Activated CD4-positive, alpha-beta T cell treated with anti-CD3 and anti-CD28 coated beads for 4 hours (primary cell): ENCODE results near the gene TLL2.

Experiments
- DNase-seq, 2 donors: peaks; one replicate each; pipeline ENCODE4 v3.0.0-alpha.2; 2020

Gene TLL2

DNA sequence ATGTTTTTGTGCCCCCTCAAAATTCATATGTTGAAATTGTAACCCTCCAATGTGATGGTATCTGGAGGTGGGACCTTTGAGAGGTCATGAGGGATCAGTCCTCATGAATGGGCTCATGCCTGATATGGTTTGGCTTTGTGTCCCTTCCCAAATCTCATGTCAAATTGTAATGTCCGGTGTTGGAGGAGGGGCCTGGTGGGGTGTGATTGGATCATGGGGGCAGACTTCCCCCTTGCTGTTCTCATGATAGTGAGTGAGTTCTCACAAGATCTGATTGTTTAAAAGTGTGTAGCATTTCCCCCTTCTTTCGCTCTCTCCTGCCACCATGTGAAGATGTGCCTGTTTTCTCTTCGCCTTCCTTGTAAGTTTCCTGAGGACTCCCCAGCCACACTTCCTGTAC, 53.4 kb downstream of the TLL2 start:
- DNase-seq: no peak

DNA sequence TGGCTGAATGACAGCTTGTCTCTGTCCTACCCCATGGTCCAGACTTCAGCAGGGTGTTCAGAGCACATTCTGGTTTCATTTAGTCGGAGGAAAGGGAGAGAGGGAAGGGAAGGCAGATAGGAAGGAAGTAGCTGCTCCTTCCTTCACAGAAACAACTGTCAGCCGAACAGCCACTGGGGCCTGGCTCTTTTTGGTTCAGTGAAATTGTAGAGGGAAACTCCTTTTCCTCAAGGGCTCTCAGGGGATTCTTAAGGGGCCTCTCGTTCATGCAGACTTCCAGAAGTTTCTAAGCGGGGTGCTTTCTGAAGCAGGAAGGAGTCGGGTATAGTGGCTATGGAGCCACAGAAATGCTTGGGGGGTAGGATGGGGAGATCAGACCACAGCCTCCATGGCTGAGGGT, 56.4 kb downstream of the TLL2 start:
- DNase-seq: no peak

DNA sequence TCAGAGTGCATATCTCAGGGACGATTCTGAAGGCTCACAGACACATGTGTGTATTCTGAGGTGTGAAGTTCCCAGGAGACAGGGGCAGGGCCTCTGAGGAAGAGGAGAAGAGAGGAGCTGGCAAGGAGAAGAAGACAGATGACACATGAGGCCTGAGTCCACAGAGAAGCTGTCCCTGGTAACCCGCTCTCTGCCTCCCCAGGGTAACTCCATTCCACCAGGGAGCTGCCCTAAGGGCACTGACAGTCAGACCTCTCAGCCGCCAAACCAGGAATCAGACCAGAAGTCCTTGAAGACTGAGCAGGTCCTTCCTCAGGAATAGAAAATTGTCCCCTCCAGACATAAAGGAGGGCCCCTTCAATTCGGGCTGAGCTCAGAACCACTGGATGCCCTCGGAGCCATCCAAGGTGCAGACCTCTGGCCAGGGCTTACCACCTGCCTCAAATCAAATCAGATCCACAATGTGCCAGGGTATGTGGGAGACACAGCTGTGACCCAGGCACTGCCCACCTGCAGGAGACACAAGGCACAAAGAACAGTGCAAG, 57.4 kb downstream of the TLL2 start:
- DNase-seq: no peak

DNA sequence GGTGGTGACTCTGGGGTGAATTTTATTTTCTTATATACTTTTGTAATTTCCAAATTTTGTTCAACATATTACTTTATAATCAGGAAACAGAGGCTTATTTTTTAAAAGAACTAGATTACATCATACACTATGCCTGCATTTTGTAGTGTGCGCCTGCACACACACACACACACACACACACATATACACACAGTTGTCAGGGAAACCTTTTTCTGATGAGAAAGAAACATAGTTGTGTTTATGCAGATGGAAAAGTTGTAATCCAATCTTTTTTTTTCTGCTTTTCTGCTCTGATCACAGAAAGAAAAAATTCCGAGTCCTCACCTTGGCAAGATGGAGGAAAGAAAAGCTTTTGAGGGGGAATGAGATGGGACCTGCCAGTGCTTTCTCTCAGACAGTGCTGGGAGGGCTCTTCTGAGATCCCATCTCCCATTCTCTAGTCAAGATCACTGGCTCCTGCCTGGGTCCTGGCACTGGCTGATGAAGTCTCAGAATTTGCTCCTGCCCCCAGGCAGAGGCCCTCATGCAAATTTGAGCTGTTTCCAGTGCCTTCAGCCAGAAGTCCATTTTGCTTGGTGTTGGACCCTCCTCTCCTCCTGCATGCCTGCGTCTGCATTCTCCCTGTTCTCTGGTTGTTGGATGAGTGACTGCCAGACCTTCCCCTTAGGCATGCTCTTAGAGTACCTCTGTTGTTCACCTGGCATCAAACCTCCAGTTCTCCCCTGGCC, 59.7 kb downstream of the TLL2 start:
- no peak for DNase-seq

DNA sequence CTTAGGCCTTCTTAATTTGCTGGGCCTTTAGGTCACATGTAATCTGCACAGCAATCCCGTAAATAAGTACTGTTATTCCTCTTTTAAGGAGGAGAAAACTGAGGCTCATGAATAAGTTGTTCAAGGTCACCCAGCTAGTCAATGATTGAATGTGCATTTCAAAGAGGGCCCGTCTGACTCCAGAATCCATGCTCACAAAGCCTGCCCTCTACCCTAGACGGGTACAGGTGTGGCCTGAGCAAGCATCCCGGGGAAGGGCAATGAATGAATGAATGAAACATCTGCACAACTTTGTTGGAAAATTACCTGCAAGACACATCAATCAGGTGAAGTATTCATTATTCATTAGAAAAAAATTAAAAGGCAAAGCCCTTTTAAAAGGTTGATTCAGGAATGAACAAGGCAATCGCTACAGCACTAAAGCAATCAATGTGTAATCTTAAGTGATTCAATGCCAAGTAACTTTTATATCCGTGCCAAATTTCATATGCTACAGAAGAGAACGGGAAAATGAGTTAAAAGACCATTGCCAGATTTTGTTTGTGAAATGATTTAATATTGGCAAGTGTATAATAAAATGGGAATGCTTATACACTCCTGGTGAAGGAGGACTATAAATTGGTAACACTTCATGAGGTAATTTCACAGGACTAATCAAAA, 61.1 kb downstream of the TLL2 start:
- DNase-seq: no peak

DNA sequence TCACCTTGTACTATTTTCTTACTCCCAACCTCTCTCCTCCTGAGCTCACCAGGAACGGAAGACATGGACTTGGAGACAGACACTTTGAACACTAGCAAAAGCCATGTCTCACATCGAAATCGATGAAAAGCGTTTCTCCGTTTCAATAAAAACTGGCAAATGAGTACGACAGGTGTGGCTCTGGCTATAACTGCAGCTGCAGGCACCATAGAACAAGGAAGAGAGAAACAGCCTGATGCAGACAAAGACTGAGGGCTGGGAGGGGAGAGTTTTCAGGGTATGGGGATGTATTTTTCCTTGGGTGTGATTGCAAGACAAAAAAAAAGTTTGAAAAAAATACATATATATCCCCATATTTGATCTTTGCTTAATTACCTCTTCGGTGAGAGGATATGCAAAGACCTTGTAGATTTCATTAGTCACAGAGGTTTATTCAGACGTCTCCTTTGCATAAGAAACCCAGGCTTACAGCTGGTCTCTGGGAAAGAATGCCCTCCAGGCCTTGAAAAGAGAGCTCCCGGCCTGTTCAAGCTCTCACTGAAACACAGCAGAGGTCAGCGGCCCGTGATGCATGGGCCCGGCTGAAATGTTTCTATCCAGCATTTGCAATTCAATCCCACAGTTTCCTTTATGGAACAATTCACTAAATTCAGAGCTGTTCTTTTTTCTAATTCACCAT, 63.1 kb downstream of the TLL2 start:
- DNase-seq: no peak

DNA sequence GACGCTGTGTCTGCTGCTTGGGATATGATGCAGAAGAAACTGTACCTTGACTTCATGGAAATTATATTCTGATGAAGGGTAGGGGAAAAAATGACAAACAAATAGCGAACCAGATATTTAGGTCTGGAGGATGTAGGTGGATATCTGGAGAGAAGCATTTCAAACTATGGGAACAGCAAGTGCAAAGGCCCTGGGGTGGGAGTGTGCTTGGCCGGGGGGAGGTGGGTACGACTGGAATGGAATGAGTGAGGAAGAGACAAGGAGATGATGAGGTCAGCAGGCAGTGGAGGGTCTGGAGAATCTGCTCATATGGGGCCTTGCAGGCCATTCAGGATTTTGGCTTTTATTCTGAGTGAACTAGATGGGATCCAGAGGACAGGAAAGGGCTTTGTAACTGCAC, 65.2 kb downstream of the TLL2 start:
- no peak for DNase-seq

DNA sequence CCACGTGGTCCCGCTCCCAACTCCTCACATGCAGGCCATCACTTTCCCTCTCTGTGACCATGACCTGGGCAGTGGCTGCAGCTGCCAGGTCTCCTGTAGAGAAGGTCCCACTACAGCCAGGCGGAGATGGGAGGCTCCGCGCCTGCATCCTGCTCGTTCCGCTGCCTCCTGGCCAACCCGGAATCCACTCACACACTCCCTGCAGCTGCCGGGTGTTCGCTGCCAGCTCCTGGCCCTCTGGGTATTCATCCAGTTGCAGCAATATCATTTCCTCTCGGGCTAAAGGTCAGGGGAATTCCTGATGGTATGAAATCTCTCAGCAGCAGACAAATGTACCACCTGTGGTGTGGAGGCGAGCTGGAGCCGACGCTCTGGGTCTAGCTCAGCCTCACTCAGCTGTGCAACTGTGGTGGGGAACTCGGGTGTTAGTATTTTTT, 65.7 kb downstream of the TLL2 start:
- no peak for DNase-seq

DNA sequence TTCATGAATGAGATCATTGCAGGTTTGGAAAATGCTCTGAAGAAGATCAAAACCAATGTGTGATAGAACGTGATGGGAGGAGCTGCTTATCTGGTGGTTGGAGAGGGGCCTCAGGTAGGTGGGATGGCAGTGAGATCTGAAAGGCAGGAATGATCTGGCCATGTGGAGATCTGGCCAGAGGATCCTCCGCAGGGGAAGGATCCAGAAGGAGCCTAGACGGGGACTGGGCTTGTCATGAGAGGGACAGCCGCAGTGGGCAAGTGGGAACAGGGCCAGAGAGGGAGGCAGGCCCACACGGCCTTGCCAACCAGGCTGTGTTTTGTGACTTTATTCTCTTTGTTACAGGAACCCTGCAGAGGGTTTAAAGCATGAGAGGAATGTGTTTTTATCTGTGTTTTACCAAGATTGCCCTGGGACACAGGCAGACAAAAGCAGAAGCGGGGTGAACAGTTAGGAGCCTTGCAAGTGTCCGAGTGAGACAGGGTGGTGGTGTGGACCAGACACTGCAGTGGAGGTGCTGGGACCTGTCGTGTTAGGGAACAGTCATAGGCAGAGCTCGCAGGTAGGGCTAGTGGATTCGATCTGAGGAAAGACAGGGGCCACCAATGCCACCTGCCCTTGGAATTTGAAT, 66.6 kb downstream of the TLL2 start:
- DNase-seq: no peak

DNA sequence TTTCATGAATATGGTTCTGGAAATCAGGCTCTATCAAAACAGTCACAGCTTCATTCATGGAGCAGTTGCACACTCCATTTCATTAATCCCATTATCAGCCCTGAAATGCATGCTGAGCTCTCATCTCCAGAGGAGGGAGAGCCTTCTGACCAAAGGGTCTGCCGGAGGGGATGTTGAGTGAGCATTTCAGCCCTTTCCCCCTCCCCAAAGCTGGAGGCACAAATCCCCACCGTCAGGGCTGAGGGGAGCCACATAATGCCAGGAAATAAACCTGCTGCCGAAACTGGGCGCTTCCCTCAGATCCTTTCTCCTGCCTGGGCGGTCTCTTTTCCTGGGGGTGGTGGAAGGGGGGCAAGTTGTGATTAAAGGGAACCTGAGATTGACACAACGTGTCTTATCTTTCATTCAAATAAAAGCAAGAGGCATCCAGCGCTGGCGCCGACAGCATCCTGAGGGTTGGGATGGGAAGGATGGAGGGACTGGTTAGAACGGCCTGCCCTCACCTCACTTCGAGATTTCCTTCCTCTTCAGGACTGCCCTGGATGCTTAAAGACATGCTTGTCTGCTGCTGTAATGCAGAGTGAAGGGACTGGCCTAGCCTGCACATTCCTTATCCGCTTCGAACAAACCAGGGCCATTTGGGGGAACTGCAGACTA, 71.6 kb downstream of the TLL2 start:
- no peak for DNase-seq

DNA sequence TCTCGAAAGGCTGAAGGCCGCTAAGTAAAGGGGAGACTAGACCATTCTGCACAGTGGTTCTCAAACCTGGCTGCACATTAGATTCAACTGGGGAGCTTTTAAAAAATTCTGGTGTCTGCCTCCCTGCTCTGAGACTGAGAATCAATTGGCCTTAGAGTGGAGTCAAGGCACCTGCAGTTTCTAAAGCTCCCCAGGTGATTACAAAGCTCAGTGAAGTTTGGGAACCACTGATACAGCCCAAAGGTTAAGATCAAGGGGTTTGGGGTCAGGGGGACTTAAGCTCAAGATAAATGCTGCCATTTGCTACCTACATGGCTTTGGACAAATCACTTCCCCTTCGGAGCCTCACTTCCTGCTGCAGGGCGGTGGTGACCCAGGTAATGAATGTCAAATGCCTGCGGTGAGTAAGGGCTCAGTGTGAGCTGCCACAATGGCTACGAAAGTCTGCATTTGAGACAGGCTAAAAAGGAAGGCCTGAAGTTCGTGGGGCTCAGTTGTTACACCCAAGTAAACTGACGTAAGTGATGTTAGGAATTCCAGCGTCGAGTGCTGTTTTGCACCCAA, 72.3 kb downstream of the TLL2 start:
- no peak for DNase-seq

DNA sequence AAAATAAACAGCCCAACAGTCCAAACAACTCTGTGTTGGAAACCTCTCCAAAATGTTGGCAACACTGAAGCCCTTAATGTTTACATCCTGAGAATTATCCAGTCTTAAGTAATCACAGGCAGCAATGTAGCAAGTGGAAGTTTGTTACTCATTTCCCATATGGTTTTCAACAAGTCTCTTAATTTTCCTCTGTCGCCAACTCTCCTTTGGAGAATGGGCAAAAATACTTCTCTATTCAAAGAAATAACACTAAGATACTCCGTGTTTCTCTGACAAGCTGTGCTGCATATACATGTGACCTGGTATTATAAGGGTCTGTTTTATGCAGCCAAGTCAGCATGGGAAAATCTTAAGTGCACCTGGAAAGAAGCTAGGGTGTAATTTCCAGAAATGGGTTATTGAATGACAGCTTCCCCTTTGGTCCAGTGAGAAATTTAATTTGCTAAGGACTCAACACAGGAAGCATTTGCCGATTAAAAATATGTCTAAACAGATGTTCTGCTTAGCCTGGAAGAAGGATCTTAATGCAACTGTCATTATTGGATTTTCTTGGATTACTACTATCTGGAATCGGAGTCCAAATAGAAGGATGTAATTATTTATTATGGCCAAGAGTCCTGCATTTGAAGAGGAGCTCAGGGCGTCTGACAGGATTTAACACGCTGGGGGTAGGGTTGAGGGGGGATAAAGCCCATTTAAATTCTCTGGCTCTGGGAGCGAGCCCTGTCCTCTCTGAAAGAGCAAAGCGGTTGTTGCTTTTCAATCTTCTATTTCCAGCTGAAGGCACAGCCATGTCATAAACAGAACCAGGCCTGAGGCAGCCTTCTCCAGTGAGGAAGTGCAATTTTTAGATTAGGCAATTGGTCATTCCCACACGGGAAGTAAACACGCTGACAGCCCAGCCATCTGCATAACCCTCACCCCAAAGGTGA, 73.1 kb downstream of the TLL2 start:
- DNase-seq: no peak

DNA sequence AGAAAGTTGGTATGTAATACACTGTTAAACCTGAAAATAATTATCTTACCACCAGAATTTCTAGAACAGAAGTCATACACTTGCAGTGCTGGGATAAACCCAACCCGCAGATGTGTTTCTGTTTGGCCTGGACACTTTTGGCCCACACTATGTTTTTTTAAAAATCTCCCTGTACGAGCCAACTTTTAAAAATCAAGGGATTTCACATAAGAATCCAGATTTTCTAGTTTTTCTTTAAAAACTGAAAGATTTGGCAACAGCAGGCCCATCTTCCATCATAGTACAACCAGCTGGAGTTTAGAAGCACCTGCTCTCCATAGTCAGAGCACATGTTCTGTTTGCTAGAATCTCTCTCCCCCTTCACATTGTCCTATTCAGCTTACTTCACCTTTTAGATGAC, 74.0 kb downstream of the TLL2 start:
- no peak for DNase-seq

DNA sequence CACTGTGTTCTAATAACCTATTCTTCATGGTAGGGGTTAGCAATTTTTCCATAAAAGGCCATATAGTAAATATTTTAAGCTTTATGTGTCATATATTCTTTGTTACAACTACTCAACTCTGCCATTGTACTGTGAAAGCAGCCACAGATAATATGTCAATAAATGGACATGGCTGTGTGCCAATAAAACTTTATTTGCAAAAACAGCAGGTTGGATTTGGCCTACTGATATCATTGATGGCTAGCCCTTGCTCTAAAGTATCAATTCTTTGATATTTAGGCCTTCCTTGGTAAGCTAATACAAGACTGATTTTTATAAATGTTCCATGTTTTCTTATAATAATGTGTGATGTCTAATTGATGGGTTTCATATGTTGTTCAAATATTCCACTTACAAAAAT, 77.7 kb downstream of the TLL2 start:
- no peak for DNase-seq

DNA sequence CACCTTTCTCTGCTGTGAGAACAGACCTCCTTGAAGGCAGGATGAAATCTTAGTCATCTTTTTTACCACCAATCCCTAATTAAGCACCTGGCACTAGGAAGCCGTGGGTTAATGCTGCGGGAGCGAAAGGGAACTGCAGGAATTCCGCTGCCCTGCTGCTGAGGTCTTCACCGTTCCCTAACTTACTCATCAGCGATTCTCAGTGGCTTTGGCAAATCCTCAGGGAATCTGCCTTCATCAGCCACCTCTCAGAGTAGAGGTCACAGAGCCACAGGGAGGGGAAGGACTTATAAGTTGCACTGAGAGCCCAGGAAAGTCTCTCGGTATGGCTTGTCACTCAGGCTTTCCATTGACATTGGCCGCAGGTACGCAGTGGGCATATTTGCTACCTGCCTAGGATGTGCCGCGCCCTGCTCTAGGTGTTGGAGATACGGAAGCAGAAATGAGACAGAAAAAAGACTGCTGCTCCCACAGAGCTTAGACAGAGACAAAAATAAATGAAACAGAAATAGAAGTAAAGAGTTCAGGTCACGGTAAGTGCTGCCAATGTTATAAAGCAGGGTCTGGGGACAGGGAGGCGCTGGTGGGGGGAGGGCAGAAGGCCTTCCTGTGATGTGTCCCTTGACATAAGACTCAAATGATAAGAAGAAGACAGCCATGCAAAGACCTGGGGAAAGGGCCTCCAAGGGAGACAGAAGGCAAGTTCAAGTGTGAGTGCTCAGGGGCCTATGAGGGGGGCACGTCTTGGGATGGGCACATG, 82.3 kb downstream of the TLL2 start:
- DNase-seq: no peak

DNA sequence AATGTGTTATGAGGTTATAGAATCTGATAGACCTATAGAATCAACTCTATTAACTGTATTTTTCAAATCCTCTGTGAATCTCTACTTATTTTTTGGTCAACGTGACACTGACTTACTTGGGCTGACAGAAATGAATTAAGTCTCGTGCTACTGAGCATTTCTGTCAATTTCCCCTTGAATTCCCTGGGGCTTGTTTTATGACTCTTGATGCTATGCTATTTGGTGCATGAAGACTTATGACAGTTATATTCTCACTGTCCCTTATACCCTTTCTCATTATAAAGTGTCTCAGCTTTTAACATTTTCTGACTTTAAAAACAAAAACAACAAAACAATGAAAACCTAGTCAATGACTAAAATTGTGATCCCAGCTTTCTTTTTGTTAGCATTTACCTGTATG, 86.4 kb downstream of the TLL2 start:
- no peak for DNase-seq

DNA sequence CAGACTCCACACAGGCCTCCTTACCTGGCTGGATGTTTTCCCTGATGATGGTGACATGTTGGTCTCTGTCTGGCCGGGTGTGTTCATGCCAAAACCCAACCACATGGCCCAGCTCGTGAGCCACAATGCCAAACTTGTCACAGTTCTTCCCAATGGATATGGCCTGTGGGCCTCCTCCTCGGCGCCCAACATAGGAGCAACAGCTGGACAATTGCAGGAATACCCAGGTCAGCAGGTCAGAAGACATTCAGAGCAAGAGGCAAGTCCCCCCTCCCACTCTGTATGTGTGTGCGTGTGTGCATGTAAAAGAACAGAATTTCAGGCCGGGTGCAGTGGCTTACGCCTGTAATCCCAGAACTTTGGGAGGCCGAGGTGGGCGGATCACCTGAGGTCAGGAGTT, 91.2 kb downstream of the TLL2 start:
- DNase-seq: no peak

DNA sequence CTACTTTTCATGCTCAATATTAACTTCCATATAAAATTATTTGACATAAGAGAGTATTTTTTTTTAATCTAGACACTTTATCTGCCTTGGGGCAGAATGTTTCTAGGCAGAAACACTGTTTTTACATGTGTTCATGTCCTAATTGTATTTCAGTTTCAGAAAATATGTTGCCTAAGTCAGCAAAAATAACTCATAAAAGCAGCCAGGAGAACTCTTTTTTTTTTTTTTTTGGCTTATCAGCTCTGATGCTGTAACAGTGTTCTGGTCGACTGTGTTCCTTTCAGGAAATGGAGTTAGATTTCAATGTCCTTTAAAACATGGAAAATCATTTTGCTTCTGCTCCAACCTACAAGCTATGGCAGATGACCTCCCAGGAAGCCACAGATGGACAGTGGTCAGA, 91.7 kb downstream of the TLL2 start:
- no peak for DNase-seq

DNA sequence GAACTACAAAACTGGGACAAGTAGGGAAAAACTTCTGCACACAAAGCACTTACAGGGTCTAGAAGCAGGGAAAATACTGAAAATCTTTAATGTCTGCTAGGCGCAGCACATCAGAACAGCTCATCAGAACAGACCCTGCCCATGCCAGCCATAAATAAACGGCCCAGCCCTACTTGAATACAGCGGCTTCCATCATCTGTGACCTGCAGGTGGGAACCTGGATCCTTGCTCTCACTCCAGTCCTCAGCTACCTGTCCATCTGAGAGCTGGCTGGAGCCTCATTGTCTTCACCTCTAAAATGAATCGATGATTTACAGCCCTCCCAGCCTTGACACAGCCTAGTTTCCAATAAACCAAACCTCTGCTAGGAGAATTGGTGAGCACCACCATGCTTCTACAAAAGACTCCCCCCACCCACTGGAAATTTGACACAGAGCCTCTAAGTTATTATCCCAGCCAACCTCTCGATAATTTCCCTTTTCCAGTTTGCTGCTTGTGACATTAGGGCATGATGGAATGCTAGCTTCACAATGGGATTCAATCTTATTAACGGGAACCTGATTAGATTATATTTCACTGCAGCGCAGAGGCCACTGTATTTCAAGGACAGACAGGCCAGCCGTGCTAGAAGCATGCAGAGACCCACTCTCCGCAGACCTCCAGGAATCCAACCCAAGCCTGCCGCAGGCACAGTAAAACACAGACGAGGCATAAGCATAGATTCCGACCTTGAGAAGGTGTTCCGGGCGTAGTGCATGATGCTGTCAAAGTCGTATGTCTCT, 93.3 kb downstream of the TLL2 start:
- no peak for DNase-seq

DNA sequence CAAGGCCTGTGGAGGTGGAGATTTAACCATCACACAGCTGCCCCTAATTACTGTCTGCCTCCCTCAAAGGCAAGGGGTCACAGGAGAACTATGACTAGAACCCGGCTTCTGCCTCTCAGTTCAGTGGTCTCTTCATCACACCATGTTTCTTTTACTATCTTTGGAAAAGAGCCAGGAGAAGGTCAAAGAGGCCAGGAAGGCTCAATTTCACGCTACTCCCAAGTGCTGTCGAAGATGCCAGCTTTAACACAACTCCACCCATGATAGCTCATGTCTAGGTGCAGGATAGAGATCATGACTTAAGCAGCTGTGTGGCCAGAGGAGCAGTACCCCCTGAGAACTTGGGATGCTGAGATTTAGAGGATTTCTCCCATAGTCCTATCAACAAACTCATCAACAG, 94.4 kb downstream of the TLL2 start:
- DNase-seq: no peak
